Measurements from ENCODE around the gene MAMDC2.

MAMDC2 gene

DNA sequence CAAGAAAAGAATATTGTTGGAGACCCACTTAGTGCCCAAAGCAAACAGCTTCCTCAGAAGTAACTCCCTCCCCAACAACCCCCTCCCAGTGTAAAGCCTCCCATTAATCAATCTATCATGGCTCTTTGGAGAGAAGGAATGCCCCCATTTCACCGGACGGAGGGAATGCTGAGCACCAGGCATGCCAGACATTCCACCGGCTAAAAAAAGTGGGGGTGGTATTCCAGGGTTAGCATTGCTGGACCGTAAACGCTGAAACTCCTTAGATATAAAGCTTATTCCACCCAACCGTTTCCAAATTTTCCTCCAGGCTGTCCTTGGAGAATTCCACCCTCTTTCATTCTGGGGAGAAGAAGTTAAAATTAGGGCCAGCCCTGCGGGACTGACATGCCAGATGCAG is 363 bp upstream of the MAMDC2 start:
- DNase-seq (ENCODE audit: low spot score) = no peak
- TF ChIP-seq, protein P1, sequence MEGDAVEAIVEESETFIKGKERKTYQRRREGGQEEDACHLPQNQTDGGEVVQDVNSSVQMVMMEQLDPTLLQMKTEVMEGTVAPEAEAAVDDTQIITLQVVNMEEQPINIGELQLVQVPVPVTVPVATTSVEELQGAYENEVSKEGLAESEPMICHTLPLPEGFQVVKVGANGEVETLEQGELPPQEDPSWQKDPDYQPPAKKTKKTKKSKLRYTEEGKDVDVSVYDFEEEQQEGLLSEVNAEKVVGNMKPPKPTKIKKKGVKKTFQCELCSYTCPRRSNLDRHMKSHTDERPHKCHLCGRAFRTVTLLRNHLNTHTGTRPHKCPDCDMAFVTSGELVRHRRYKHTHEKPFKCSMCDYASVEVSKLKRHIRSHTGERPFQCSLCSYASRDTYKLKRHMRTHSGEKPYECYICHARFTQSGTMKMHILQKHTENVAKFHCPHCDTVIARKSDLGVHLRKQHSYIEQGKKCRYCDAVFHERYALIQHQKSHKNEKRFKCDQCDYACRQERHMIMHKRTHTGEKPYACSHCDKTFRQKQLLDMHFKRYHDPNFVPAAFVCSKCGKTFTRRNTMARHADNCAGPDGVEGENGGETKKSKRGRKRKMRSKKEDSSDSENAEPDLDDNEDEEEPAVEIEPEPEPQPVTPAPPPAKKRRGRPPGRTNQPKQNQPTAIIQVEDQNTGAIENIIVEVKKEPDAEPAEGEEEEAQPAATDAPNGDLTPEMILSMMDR (IDR thresholded peaks at IDR 0.05; ENCODE audit: borderline replicate concordance, control extremely low read depth, extremely low read depth, insufficient read depth, missing control alignments) = no peak
- in situ Hi-C loops (cut with MboI; ENCODE audit: low sequenced_read_pairs, unreplicated experiment) = no loop called here

DNA sequence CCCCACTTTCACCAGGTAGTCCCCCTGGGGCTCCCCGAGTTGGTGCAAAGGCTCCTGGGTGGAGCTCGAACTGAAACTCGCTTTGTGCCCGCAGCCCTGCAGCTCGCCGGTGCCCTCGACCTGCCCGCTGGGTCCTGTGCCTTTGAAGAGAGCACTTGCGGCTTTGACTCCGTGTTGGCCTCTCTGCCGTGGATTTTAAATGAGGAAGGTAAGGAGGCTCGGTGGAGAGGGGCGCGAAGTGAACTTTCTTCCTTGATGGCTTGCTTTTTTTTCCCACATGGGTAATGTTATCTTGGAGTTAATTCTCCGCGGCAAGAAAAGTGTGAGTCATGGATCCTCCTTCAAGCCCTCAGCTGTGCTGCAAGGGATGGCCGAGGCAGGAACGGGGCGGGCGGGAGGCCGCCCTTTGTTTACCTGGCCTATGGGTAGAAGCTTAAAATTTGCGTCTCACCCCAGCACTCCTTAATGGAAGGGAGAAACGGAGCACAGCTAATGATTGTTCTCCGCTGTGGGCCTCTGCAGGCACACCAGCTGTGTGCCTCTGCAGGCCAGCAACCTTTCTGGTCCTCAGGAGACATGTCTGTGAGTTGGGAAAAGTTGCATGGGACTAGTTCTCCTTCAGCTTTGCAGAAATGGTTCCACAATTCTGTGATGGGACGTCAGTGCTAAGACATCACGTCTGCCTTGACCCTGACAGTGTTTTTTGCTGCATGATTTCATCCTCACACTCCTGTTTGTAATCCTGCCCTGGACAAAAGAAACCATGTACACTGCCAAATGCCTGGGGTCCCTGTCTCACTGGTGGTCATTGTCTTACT is 1.1 kb downstream of the MAMDC2 start:
- in situ Hi-C loops (cut with MboI; ENCODE audit: low sequenced_read_pairs, unreplicated experiment) = no loop called here
- no peak for DNase-seq (ENCODE audit: low spot score)
- TF ChIP-seq, protein P1 (IDR thresholded peaks at IDR 0.05; ENCODE audit: borderline replicate concordance, control extremely low read depth, extremely low read depth, insufficient read depth, missing control alignments) = no peak

DNA sequence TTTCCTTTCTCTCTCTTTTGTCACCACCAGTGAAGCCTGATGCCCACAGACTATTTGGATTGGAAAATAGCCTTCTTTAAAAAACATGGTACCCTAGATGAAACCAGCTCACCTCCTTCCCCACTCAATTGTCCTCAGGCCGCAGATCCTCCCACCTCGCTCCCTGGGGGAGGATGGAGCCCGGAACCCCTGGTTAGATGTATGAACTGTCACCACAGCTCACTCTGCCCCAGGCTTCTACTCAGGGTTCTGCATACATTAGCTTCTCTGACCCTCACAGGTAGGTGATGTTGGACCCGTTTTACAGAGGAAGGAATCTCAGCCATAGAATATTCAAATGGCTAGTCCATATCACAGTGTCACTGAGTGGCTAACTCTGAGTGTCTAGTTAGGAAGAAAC is 1.8 kb downstream of the MAMDC2 start:
- TF ChIP-seq, protein P1 (IDR thresholded peaks at IDR 0.05; ENCODE audit: borderline replicate concordance, control extremely low read depth, extremely low read depth, insufficient read depth, missing control alignments) = no peak
- no peak for DNase-seq (ENCODE audit: low spot score)
- in situ Hi-C loops (cut with MboI; ENCODE audit: low sequenced_read_pairs, unreplicated experiment) = no loop called here

DNA sequence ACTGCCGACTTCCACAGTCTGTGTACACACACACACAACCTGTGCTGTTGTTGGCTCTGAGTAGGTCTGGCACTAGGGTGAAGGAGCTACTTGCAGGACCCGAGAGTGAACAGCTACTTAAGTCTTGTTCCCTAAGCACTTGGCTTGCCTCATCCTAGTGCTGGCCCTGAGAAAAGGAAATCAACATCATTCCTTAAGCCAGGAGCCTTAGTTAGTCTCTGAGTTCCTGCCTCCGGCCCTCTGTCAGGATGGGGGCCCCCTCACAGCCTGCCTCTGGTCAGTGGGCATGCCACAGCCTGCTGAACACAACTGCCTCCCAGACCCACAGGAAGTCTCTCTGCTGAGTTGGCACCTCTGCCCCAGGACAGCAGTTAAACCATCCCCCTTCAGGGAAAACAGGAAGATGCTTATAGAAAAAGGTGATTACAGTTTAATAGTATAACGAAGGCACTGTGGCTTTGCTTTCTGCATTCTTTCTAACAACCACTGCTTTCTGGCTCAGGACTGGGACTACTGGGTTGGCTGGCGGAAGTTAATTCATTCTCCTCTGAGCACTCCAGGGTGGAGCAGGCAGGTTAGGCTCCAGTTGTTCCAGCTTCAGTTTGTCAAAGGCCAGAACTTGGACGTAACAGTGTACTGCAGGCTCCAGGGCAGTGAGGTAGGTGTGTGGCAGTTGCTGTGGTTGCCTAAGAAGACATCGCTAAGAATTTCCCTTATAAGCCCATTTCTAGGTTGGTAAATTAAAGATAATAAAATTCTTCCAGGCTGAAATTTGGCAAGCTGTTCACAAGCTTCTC is 2.8 kb downstream of the MAMDC2 start:
- in situ Hi-C loops (cut with MboI; ENCODE audit: low sequenced_read_pairs, unreplicated experiment) = no loop called here
- DNase-seq (ENCODE audit: low spot score) = no peak
- TF ChIP-seq, protein P1 (IDR thresholded peaks at IDR 0.05; ENCODE audit: borderline replicate concordance, control extremely low read depth, extremely low read depth, insufficient read depth, missing control alignments) = no peak

DNA sequence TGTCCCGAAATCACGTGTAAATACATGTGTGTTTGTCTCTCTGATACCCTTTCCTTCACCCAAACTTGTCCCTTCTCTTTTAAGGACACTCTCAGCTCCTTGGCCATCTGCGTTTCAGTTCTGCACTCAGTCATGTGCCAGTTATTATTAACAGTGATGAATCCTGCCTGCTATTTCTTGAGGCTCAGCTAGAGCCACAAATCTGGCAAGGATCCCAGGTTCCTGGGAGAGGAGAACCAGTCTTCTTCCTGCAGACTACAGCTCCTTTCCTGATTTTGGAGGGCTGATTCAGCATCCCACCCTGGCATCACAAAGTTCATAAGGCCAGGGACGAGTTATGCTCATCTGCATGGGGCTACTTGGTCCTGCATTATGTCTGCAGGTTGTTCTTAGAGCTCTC is 5.6 kb downstream of the MAMDC2 start:
- in situ Hi-C loops (cut with MboI; ENCODE audit: low sequenced_read_pairs, unreplicated experiment) = no loop called here
- no peak for DNase-seq (ENCODE audit: low spot score)
- TF ChIP-seq, protein P1 (IDR thresholded peaks at IDR 0.05; ENCODE audit: borderline replicate concordance, control extremely low read depth, extremely low read depth, insufficient read depth, missing control alignments) = no peak

DNA sequence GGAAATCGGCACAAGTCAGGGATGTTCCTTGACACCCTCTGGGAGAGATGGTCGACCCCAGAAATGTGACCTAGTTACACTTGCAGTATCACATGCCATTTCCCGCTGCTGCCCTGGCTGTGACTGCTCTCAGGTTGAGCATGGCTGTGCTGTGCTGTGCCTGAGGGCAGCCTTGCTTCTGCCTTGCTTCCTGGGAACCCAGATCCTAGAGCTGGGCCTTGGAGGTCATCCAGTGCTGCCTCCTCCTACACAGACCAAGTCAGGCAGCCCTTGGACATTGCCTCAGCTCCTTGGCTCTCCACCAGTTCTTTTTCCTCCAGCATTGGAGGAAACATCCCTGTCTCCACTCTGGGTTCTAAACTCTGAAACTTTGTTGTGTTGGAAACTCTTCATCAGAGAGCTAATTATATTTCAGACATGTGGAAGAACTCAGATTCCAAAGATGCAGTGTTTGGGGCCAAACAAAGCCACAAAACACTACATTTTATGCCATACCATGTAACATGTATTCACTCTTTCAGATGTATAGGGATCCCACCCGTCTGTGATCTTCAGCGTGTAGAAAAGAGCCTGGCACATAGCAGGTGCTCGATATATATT is 6.1 kb downstream of the MAMDC2 start:
- TF ChIP-seq, protein P1 (IDR thresholded peaks at IDR 0.05; ENCODE audit: borderline replicate concordance, control extremely low read depth, extremely low read depth, insufficient read depth, missing control alignments) = no peak
- no peak for DNase-seq (ENCODE audit: low spot score)
- in situ Hi-C loops (cut with MboI; ENCODE audit: low sequenced_read_pairs, unreplicated experiment) = no loop called here
